Duodenal mucosa (tissue), 2 donors: ENCODE data around the gene FAM89A.
"Not testable (repeated sequence)": the region's sequence is repeated elsewhere in the genome, so short reads cannot be mapped to it uniquely, and the experiment has no call there.

Experiments used
- H3K27ac ChIP-seq: one replicate; pipeline ENCODE4 v1.7.0; 2013; ENCODE audit warnings: low read depth, low read length
- H3K27me3 ChIP-seq, 2 donors: one replicate each; pipeline ENCODE4 v1.7.0; 2013; ENCODE audit warnings: low read length in 2 of 2, control low read depth in 1 of 2; ENCODE audit not compliant: insufficient read depth in 2 of 2, control insufficient read depth in 1 of 2
- H3K36me3 ChIP-seq, 2 donors: one replicate each; pipeline ENCODE4 v1.7.0; 2013; ENCODE audit warnings: low read length in 2 of 2, control low read depth in 1 of 2; ENCODE audit not compliant: insufficient read depth in 2 of 2, control insufficient read depth in 1 of 2
- H3K4me1 ChIP-seq, 2 donors: one replicate each; pipeline ENCODE4 v1.7.0; 2013; ENCODE audit warnings: low read length in 2 of 2, control low read depth in 1 of 2; ENCODE audit not compliant: insufficient read depth in 2 of 2, control insufficient read depth in 1 of 2
- H3K4me3 ChIP-seq, 2 donors: one replicate each; pipeline ENCODE4 v1.7.0; 2013; ENCODE audit warnings: low read length in 2 of 2, low read depth in 1 of 2
- H3K9ac ChIP-seq, 2 donors: one replicate each; pipeline ENCODE4 v1.7.0; 2013; ENCODE audit warnings: low read length in 2 of 2, low read depth in 1 of 2
- H3K9me3 ChIP-seq, 2 donors: one replicate each; pipeline ENCODE4 v1.7.0; 2013; ENCODE audit warnings: low read length in 2 of 2, control low read depth in 1 of 2; ENCODE audit not compliant: control insufficient read depth in 1 of 2

The FAM89A gene

GRCh38 chr1:231036416-231036815 lies 3.6 kb downstream of the FAM89A start:
- Histone ChIP-seq H3K9ac (no peak overlapping the region), H3K9me3 (no peaks in the 10 kb centered on the region), H3K27me3 (peaks cover 11 to 16% of the 10 kb centered on the region in 2 donors), H3K27ac (no peak overlapping the region), H3K4me3 (no peak overlapping the region), H3K36me3 (no peaks in the 10 kb centered on the region), H3K4me1 (peaks cover 5 to 17% of the 10 kb centered on the region in 2 donors)

DNA sequence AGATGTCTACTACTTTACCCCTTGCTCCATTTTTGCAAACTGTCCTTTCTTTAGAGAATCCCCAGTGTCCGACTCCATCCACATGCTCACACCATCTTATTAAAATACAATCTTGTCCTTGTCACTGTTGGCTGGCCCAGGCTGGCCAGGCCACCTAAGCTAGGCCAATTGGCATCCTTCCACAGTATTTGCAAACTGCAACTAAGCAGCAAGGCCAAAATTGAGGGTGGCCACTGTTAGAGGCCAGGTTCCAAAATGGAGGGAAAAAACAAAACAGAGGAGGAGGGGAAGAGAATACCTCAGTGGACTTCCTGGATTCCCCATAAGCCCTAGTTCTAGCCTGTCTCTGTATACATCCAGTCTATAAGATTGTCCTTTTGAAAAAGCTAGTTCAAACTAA lies 4.3 kb downstream of the FAM89A start:
- no peaks in the 10 kb centered on the region for H3K36me3 ChIP-seq
- no peaks in the 10 kb centered on the region for H3K9me3 ChIP-seq
- H3K4me1 ChIP-seq, result peaks cover 5 to 11% of the 10 kb centered on the region in 2 donors
- H3K27me3 ChIP-seq, result peaks cover 11 to 16% of the 10 kb centered on the region in 2 donors
- H3K9ac ChIP-seq, result no peak overlapping the region
- H3K4me3 ChIP-seq, result no peak overlapping the region
- H3K27ac ChIP-seq, result no peak overlapping the region

- H3K4me1 ChIP-seq, result no peaks in the 10 kb centered on the region
- H3K27me3 ChIP-seq, result peaks cover 2 to 3% of the 10 kb centered on the region in 2 donors
- no peak overlapping the region for H3K9ac ChIP-seq
- H3K9me3 ChIP-seq, result no peaks in the 10 kb centered on the region
- no peaks in the 10 kb centered on the region for H3K36me3 ChIP-seq
- H3K27ac ChIP-seq, result no peak overlapping the region
- H3K4me3 ChIP-seq, result no peak overlapping the region
Observed at GRCh38 chr1:231032963-231033362, 7.1 kb downstream of the FAM89A start.

DNA sequence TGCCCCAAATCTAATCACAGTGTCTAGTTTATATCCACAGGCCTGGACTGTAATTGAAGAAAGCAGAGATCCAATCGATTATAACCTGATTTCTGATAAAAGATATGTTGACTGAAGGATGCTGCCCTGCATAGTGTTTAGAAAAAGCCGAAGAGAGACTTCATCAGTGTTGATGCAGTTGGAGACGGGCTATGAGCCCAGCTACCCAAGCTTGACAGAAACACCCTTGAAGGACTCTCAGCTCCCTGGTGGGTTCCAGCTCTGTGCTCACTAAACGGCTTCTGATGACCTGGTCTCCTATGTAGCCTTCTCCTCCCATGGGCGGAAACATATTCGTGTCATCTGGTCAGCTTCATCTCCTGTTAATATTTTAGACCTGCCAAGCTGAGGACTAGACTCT lies 10.2 kb downstream of the FAM89A start:
- H3K27me3 ChIP-seq, result no peaks in the 10 kb centered on the region
- no peaks in the 10 kb centered on the region for H3K4me1 ChIP-seq
- no peak overlapping the region for H3K9ac ChIP-seq
- H3K27ac ChIP-seq, result no peak overlapping the region
- H3K9me3 ChIP-seq, result no peaks in the 10 kb centered on the region
- no peak overlapping the region for H3K4me3 ChIP-seq
- no peaks in the 10 kb centered on the region for H3K36me3 ChIP-seq

DNA sequence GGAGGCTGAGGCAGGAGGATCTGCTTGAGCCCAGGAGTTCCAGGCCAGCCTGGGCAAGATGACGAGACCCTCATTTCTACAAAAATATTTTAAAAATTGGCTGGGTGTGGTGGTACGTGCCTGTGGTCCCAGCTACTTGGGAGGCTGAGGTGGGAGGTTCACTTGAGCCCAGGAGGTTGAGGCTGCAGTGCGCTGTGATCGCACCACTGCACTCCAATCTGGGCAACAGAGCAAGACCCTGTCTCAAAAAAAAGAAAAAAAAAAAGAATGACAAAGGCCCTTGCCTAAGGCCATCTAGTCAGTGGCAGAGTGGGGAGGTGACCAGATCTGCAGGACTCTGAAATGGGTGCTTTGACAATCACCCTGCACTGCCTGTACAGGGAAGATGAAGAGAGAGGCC lies 10.8 kb downstream of the FAM89A start:
- H3K9me3 ChIP-seq, H3K4me1 ChIP-seq, H3K36me3 ChIP-seq, H3K9ac ChIP-seq, H3K27me3 ChIP-seq, H3K4me3 ChIP-seq, H3K27ac ChIP-seq: not testable (repeated sequence)

- H3K4me3 ChIP-seq, result no peak overlapping the region
- no peaks in the 10 kb centered on the region for H3K4me1 ChIP-seq
- no peak overlapping the region for H3K9ac ChIP-seq
- H3K9me3 ChIP-seq, result no peaks in the 10 kb centered on the region
- H3K36me3 ChIP-seq, result no peaks in the 10 kb centered on the region
- no peaks in the 10 kb centered on the region for H3K27me3 ChIP-seq
- no peak overlapping the region for H3K27ac ChIP-seq
Observed at GRCh38 chr1:231028682-231029081, 11.4 kb downstream of the FAM89A start.

- Histone ChIP-seq H3K9me3 (no peaks in the 10 kb centered on the region), H3K4me3 (no peak overlapping the region), H3K27me3 (no peaks in the 10 kb centered on the region), H3K36me3 (no peaks in the 10 kb centered on the region), H3K4me1 (no peaks in the 10 kb centered on the region), H3K9ac (no peak overlapping the region), H3K27ac (no peak overlapping the region)
Observed at GRCh38 chr1:231027971-231028370, 12.1 kb downstream of the FAM89A start.

DNA sequence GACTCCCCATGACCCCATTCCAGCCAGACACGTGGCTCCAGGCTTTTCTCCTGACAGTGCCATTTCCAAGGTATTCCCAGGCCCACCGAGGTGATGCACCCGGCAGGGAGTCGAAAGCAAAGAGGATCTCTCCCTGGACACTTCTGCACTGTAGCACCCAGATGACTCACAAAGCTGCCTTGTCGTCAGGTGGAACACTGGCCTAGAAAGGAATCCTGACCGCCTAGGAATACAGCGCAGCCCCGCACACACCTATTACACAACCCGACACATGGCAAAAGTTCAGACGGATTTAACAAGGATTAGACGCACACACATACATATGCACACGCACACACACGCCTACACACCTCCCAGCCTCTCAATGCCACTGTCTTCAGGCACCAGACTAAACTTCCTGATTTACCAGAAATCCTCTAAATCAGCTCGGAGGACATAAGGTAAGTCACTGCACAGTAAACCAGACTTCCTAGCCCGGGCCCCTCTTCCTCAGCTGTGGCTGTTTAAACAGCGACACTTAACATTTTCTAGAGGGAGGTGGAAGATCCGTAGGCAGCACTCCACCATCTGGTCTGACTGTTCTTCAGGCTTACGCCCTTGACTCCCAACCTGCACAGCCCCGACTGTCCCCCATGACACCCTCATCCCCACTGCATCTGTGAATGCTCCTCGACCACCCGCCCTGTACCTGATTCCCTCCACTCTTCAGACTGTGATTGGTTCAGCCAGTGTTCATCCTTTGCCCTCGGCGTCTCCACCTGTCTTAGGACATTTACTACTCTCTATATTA lies 12.7 kb downstream of the FAM89A start:
- H3K4me3 ChIP-seq, result no peak overlapping the region
- H3K9me3 ChIP-seq, result no peaks in the 10 kb centered on the region
- no peak overlapping the region for H3K27ac ChIP-seq

DNA sequence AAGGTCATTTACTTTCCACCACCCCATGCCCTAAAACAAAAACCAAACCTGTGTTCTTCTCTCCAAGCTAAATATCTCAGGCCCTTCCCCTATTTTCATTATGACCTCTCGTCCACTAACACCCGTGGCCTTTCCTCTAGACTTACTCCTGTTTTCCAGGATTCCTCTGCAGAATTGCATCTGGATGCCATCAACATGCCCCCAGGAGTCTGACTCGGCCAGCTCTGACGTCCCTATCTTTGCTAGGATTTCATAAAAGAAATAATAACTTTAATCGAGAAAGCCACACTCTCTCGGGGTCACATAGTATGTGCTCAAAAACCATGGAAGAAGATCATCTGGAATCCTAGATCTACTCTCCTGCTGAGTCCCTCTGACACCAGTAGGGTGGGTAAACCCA lies 13.5 kb downstream of the FAM89A start:
- H3K9me3 ChIP-seq, result no peaks in the 10 kb centered on the region
- H3K27me3 ChIP-seq, result no peaks in the 10 kb centered on the region
- H3K9ac ChIP-seq, result no peak overlapping the region
- H3K4me3 ChIP-seq, result no peak overlapping the region
- no peak overlapping the region for H3K27ac ChIP-seq
- no peaks in the 10 kb centered on the region for H3K4me1 ChIP-seq
- H3K36me3 ChIP-seq, result no peaks in the 10 kb centered on the region

More for the DNA sequence above, 12.7 kb downstream of the FAM89A start:
- H3K4me1 ChIP-seq, result no peaks in the 10 kb centered on the region
- H3K9ac ChIP-seq, result no peak overlapping the region
- H3K27me3 ChIP-seq, result no peaks in the 10 kb centered on the region
- no peaks in the 10 kb centered on the region for H3K36me3 ChIP-seq

GRCh38 chr1:231023150-231023549 lies 16.9 kb downstream of the FAM89A start:
- H3K27ac ChIP-seq, result no peak overlapping the region
- H3K4me1 ChIP-seq, result peaks cover 0 to 2% of the 10 kb centered on the region in 2 donors
- H3K4me3 ChIP-seq, result no peak overlapping the region
- no peaks in the 10 kb centered on the region for H3K36me3 ChIP-seq
- no peak overlapping the region for H3K9ac ChIP-seq
- H3K27me3 ChIP-seq, result no peaks in the 10 kb centered on the region
- H3K9me3 ChIP-seq, result no peaks in the 10 kb centered on the region
